Ovary (tissue), 9 donors: ENCODE results near the gene ADAMTS14. TPM values are rescaled to one million over a fixed set of nuclear protein-coding genes. Genes with fewer than 3 reads are reported as not detected.
"Not testable (repeated sequence)": the region's sequence is repeated elsewhere in the genome, so short reads cannot be mapped to it uniquely, and the experiment has no call there.

ENCODE experiments used
- DNase-seq, 5 donors: peaks; one replicate each; pipeline ENCODE4 v3.0.0-alpha.2; 2019 to 2020
- H3K27ac ChIP-seq, 2 donors: fragments of 200-600 bp; one replicate each; pipeline versions ENCODE4 v1.5.1 to v1.8.0; 2019 to 2022
- H3K27me3 ChIP-seq: fragments of 200-600 bp; one replicate; pipeline ENCODE4 v1.8.0; 2022
- H3K36me3 ChIP-seq: fragments of 200-600 bp; sonication (generic); one replicate; pipeline ENCODE4 v1.5.1; 2019
- H3K4me1 ChIP-seq: one replicate; pipeline ENCODE4 v1.8.1; 2013; ENCODE audit warnings: mild to moderate bottlenecking, moderate library complexity; ENCODE audit not compliant: insufficient read depth
- H3K4me3 ChIP-seq: fragments of 200-600 bp; sonication (generic); one replicate; pipeline ENCODE4 v1.5.1; 2017
- H3K9me3 ChIP-seq, 2 donors: fragments of 200-600 bp in 1 of 2; sonication (generic) in 1 of 2; one replicate each; pipeline versions ENCODE4 v1.5.1 to v1.8.1; 2013 to 2019; ENCODE audit warnings: mild to moderate bottlenecking in 1 of 2, moderate library complexity in 1 of 2
- EP300 ChIP-seq: sonication (generic); formaldehyde crosslinking; IDR thresholded peaks from one replicate; pipeline ENCODE4 v1.6.1; 2017; ENCODE audit warnings: antibody characterized with exemption
- POLR2A ChIP-seq: fragments of 450-650 bp; IDR thresholded peaks from one replicate; pipeline ENCODE4 v1.6.1; 2017; ENCODE audit warnings: antibody characterized with exemption, mild to moderate bottlenecking, moderate library complexity
- WGBS, 3 donors: extraction: QIAGEN DNeasy Blood & Tissue Kit in 1 of 3; methylation state at CpG; one replicate each; pipeline versions ENCODE4 v1.1.5 to v1.1.7; 2013 to 2017; 5-methylcytosine and 5-hydroxymethylcytosine counted together
- intact Hi-C, 4 donors: fragments of 100-400 bp; cut with DNase I; formaldehyde crosslinking; loops; one replicate each; pipeline versions ENCODE4 v1.11.0 to v1.15.1; 2022 to 2023
- polyA plus RNA-seq, 2 donors: library from polyadenylated mRNA; stranded (reverse); fragments of 200-250 nt in 1 of 2; fragments of 350-450 nt in 1 of 2; fragmentation: Illumina TruSeq in 1 of 2; extraction: RNeasy Lipid Tissue Mini Kit (QIAGEN cat#74804) in 1 of 2; gene quantifications; one replicate each; pipeline ENCODE4 v1.2.3, GENCODE V29; 2013 to 2014
- total RNA-seq, 7 donors: library from RNA; depleted of rRNA in 2 of 7; stranded (reverse); fragments of >200 nt in 2 of 7; fragmentation: NEBNext Ultra II Directional in 3 of 7; extraction: Animal tissue kit (Norgen Biotek cat#: 25700) in 3 of 7; gene quantifications; one replicate each; pipeline versions ENCODE4 v1.1.0 to v1.2.4, GENCODE V29; 2016 to 2023
- TF ChIP-seq, protein P1 (sequence below), 3 donors: fragments of 450-650 bp in 2 of 3; fragments of 200-600 bp in 1 of 3; IDR thresholded peaks; one replicate each; pipeline versions ENCODE4 v1.5.1 to v1.8.0; 2016 to 2022; ENCODE audit warnings: antibody characterized with exemption in 3 of 3, mild to moderate bottlenecking in 1 of 3
- donor health status: DM: no; HTN: no; CAD: no; lungs with moderate emphysema.
- donor health status: DM: no; HTN: no; CAD: no.
- donor health status: Bipolar disorder and iron deficiency.
- donor health status: DM: yes; HTN: yes; CAD: no.
- donor health status: DM: no; HTN: no; CAD: no.
- donor health status: DM: yes; HTN: yes; CAD: no.

ADAMTS14 gene
- total and polyA plus RNA-seq, 9 donors: 0.07 to 0.75 (median 0.14) TPM; not detected in 3

DNA sequence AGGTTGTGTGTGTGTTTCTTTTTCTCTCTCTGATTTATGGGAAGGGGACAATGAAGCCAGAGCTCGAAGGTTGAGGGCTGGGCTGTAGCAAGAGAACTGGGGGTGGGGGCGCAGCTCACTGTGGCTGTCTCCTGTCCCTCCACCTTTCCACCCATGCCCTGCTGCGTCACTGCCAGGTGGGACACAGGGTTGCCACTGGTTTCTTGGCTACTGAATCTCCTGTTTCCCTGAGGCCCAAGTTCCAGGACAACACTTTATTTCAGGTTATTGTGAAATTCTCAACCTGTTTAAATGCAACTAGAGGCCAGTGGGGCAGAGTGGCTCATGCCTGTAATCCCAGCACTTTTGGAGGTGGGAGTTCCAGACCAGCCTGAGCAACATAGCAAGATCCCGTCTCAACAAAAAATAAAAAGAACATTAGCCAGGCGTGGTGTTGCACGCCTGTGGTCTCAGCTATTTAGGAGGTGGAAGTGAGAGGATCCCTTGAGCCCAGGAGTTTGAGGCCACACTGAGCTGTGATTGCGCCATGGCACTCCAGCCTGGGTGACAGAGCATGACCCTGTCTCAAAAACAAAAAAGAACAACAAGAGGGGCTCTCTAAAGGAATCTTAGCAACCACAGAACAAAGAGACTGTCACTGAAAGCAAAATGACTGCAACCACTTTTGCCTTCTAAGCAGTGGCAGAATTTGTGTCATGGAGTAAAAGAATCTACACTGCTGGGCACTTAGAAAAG is 90.3 kb downstream of the ADAMTS14 start:
- Histone ChIP-seq H3K27me3 (no peaks in the 10 kb centered on the region), H3K27ac (no peak overlapping the region), H3K36me3 (no peaks in the 10 kb centered on the region), H3K4me3 (no peak overlapping the region), H3K9me3 (no peaks in the 10 kb centered on the region), H3K4me1 (no peaks in the 10 kb centered on the region)
- WGBS, 3 donors: 89 to 91% (median 90%) methylated on average over 7 of the region's 7 CpGs
- intact Hi-C loops: loop anchor here in 2 of 4 donors (5.0 kb wide), 2 partner anchors 205 to 210 kb away; no protein-coding TSS in a partner anchor
- TF ChIP-seq POLR2A: no peak
- no peak for TF ChIP-seq EP300
- no peak for DNase-seq

DNA sequence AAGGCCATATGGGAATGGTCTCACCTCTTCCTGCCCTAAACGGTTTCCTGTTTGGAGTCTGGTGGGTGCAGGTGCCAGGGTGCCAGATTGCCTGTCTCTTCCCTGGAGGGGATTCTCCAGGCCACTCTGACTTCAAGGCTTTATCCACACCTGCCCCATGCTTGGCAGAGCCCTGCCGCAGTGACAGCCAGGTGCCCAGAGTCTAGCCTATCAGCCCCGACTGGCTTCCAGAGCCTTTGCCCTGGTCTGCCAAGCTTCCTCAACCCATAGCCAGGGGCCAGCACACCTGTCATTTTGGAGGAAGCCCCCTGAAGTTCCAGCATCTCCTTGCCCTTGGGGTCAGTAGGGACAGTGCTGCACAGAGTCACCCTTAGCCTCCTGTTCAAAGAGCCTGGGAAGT is 91.3 kb downstream of the ADAMTS14 start:
- H3K27me3 ChIP-seq: no peaks in the 10 kb centered on the region
- DNase-seq: peak in 1 of 5 donors; percentile 13
- intact Hi-C loops: loop anchor here in 2 of 4 donors (5.0 kb wide), 2 partner anchors 206 to 211 kb away; no protein-coding TSS in a partner anchor
- H3K4me3 ChIP-seq: no peak overlapping the region
- no peaks in the 10 kb centered on the region for H3K9me3 ChIP-seq
- no peak overlapping the region for H3K27ac ChIP-seq
- H3K36me3 ChIP-seq: no peaks in the 10 kb centered on the region
- TF ChIP-seq EP300 (no peak), POLR2A (no peak)
- TF ChIP-seq, protein P1, sequence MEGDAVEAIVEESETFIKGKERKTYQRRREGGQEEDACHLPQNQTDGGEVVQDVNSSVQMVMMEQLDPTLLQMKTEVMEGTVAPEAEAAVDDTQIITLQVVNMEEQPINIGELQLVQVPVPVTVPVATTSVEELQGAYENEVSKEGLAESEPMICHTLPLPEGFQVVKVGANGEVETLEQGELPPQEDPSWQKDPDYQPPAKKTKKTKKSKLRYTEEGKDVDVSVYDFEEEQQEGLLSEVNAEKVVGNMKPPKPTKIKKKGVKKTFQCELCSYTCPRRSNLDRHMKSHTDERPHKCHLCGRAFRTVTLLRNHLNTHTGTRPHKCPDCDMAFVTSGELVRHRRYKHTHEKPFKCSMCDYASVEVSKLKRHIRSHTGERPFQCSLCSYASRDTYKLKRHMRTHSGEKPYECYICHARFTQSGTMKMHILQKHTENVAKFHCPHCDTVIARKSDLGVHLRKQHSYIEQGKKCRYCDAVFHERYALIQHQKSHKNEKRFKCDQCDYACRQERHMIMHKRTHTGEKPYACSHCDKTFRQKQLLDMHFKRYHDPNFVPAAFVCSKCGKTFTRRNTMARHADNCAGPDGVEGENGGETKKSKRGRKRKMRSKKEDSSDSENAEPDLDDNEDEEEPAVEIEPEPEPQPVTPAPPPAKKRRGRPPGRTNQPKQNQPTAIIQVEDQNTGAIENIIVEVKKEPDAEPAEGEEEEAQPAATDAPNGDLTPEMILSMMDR (IDR thresholded peaks at IDR 0.05): no peak
- 64 to 72% (median 69%) methylated on average over 3 of the region's 3 CpGs for WGBS, 3 donors
- H3K4me1 ChIP-seq: no peaks in the 10 kb centered on the region

DNA sequence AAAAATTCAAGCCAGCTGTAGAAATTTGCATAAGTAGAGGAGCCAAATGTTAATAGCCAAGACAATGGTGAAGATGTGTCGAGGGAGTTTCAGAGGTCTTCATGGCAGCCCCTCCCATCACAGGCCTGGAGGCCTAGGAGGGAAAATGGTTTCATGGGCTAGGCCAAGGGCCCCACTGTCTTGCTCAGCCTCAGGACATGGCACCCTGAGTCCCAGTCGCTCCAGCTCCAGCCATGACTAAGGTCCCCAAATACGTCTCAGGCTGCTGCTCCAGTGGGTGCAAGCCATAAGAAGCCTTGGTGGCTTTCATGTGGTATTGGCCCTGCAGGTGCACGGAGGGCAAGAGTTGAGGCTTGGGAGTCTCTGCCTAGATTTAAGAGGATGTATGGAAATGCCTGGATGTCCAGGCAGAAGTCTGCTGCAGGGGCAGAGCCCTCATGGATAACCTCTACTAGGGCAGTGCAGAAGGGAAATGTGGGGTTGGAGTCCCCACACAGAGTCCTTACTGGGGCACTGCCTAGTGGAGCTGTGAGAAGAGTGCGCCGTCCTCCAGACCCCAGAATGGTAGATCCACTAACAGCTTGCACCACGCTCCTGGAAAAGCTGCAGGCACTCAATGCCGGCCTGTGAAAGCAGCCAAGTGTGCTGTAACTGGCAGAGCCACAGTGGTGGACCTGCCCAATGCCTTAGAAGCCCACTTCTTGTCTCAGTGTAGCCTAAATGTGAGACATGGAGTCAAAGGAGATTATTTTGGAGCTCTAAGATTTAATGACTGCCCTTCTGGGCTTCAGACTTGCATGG is 93.7 kb downstream of the ADAMTS14 start:
- Histone ChIP-seq H3K4me1 (no peaks in the 10 kb centered on the region), H3K9me3 (no peaks in the 10 kb centered on the region), H3K27me3 (no peaks in the 10 kb centered on the region), H3K36me3 (no peaks in the 10 kb centered on the region), H3K4me3 (no peak overlapping the region), H3K27ac (no peak overlapping the region)
- intact Hi-C loops: no loop called here
- WGBS, 3 donors: 94 to 96% (median 94%) methylated on average over 8 of the region's 8 CpGs
- TF ChIP-seq POLR2A (no peak), EP300 (no peak)
- TF ChIP-seq, protein P1 (IDR thresholded peaks at IDR 0.05): no peak
- DNase-seq: no peak

DNA sequence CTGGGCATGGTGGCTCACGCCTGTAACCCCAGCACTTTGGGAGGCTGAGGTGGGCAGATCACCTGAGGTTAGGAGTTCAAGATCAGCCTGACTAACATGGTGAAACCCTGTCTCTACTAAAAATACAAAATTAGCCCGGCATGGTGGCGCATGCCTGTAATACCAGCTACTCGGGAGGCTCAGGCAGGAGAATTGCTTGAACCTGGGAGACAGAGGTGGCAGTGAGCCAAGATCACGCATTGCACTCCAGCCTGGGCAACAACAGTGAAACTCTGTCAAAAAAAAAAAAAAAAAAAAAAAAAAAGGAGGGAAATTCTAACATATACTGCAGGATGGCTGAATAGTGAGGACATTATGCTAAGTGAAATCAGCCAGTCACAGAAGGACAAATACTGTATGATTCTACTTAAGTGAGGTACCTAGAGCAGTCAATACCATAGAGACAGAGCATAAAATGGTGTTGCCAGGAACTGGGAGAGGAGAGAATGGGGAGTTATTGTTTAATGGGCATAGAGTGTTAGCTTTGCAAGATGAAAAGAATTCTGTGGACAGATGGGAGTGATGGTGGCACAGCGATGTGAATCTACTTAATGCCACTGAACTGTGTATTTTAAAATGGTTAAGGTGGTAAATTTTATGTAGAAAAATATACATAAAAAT is 95.8 kb downstream of the ADAMTS14 start:
- H3K36me3 ChIP-seq, intact Hi-C loops, H3K27ac ChIP-seq, DNase-seq, H3K27me3 ChIP-seq, H3K4me3 ChIP-seq, H3K9me3 ChIP-seq, H3K4me1 ChIP-seq: not testable (repeated sequence)
- 73 to 81% (median 78%) methylated on average over 6 of the region's 6 CpGs for WGBS, 3 donors

DNA sequence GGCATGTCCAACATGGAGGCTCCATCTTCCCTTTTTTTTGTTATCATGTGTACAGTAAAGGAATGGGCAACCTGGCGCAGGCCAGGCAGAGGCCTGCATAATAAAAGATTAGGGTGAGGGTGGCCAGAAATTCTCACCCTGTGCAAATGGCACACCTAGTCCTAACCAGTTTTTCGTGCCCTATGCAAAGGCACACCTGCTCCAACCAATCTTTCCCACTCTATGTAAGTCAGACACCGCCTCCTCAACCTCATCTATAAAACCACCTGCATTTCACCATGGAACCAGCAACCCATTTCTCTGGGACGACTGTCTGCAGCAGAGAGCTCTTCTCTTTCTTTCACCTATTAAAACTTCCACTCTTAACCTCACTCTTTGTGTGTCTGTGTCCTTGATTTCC is 96.8 kb downstream of the ADAMTS14 start:
- Histone ChIP-seq H3K36me3 (no peaks in the 10 kb centered on the region), H3K4me1 (no peaks in the 10 kb centered on the region), H3K27ac (no peak overlapping the region), H3K27me3 (no peaks in the 10 kb centered on the region), H3K4me3 (no peak overlapping the region), H3K9me3 (no peaks in the 10 kb centered on the region)
- intact Hi-C loops: no loop called here
- no peak for DNase-seq
- whole genome bisulfite sequencing, 3 donors: 85 to 90% (median 87%) methylated on average over 4 of the region's 4 CpGs
- TF ChIP-seq POLR2A (no peak), EP300 (no peak)
- TF ChIP-seq, protein P1 (IDR thresholded peaks at IDR 0.05): no peak
